Stimulated activated naive B cell treated with anti-CD40 and anti-IgM and Interleukin-4, amounts not matched to agents 10 μg/mL and 1 μg/mL and 100 μg/mL, for 72 hours (primary cell): ENCODE results near the gene DNAAF5.

Experiments
- ATAC-seq, 2 donors: fragments of 150-1000 bp; cut with Tn5 transposase; replicated peaks; 2 replicates each; pipeline ENCODE4 v1.10.0; 2021; ENCODE audit warnings: moderate library complexity in 1 of 2
- DNase-seq: peaks from one replicate; pipeline ENCODE4 v3.0.0; 2021
- H3K27ac Mint-ChIP-seq: one replicate; pipeline ENCODE4 v1.8.0; 2022; ENCODE audit warnings: mild to moderate bottlenecking, mixed read lengths
- H3K27me3 Mint-ChIP-seq, 2 donors: one replicate each; pipeline ENCODE4 v1.8.0; 2022; ENCODE audit warnings: mixed read lengths in 2 of 2
- H3K36me3 Mint-ChIP-seq, 2 donors: one replicate each; pipeline ENCODE4 v1.8.0; 2022; ENCODE audit warnings: mixed read lengths in 2 of 2, mild to moderate bottlenecking in 1 of 2
- H3K4me1 Mint-ChIP-seq, 2 donors: one replicate each; pipeline ENCODE4 v1.8.0; 2022; ENCODE audit warnings: mixed read lengths in 2 of 2, mild to moderate bottlenecking in 1 of 2
- H3K4me3 Mint-ChIP-seq, 2 donors: one replicate each; pipeline ENCODE4 v1.8.0; 2022; ENCODE audit warnings: mild to moderate bottlenecking in 2 of 2, mixed read lengths in 2 of 2, moderate library complexity in 1 of 2
- H3K9me3 Mint-ChIP-seq, 2 donors: one replicate each; pipeline ENCODE4 v1.8.0; 2022; ENCODE audit warnings: mixed read lengths in 2 of 2, mild to moderate bottlenecking in 1 of 2

The DNAAF5 gene

GRCh38 chr7:713488-714230 lies 12.8 kb upstream of the DNAAF5 start:
- ATAC-seq (no peak), DNase-seq (no peak)
- H3K4me1 Mint-ChIP-seq = peaks cover 30 to 45% of the 10 kb centered on the region in 2 donors
- peaks cover 17 to 19% of the 10 kb centered on the region in 2 donors for H3K27me3 Mint-ChIP-seq
- peaks cover 0 to 3% of the 10 kb centered on the region in 2 donors for H3K9me3 Mint-ChIP-seq
- H3K4me3 Mint-ChIP-seq = peak overlapping the region; percentile 69 to 74
- peaks cover 46 to 62% of the 10 kb centered on the region in 2 donors for H3K36me3 Mint-ChIP-seq
- no peak overlapping the region for H3K27ac Mint-ChIP-seq

DNA sequence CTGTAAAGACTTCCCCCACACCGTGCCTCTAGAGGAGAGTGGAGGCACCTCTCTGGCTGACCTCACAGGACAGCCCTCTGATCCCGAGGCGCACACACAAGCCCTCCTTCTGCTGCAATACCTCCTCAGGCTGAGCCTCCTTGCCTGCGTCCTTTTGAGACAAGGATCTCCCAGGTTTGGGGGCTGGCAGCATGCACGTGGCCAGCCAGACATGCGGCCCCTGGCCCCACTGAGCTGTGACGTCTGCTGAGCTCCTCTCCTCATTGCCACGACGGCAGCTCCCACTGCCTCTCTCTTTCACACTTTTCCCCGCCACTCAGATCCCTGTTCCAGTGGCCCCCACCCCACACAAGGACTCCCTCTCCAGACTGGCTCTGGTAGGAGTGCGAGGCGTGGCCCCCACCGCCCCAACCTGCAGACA lies 12.2 kb upstream of the DNAAF5 start:
- ATAC-seq (no peak), DNase-seq (no peak)
- Mint-ChIP-seq H3K27ac (peak overlapping the region; percentile 65), H3K27me3 (peaks cover 17 to 19% of the 10 kb centered on the region in 2 donors), H3K4me3 (peak overlapping the region in 1 of 2 donors; percentile 19), H3K4me1 (peaks cover 30 to 51% of the 10 kb centered on the region in 2 donors), H3K9me3 (peaks cover 0 to 3% of the 10 kb centered on the region in 2 donors), H3K36me3 (peaks cover 46 to 63% of the 10 kb centered on the region in 2 donors)

DNA sequence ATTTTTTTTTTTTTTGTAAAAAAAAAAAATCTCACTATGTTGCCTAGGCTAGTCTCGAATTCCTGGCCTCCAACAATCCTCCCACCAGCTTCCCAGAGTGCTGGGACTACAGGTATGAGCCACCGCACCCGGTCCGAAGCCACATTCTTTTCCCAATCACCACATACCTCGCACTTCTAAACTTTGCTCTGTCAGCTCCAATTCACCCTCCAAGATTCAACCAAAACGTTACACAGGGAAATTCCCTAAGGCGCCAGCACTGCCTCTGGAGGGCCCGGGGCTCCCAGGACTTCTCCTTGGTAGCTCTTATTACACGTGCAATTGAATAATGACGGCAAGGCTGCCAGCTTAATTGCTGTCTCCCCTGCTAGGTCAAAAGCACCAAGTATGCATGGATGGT lies 10.3 kb upstream of the DNAAF5 start:
- H3K4me1 Mint-ChIP-seq = peaks cover 34 to 55% of the 10 kb centered on the region in 2 donors
- peaks cover 0 to 6% of the 10 kb centered on the region in 2 donors for H3K9me3 Mint-ChIP-seq
- H3K27ac Mint-ChIP-seq = no peak overlapping the region
- H3K36me3 Mint-ChIP-seq = peaks cover 39 to 63% of the 10 kb centered on the region in 2 donors
- no peak overlapping the region for H3K4me3 Mint-ChIP-seq
- ATAC-seq (no peak), DNase-seq (no peak)
- peaks cover 17 to 19% of the 10 kb centered on the region in 2 donors for H3K27me3 Mint-ChIP-seq

DNA sequence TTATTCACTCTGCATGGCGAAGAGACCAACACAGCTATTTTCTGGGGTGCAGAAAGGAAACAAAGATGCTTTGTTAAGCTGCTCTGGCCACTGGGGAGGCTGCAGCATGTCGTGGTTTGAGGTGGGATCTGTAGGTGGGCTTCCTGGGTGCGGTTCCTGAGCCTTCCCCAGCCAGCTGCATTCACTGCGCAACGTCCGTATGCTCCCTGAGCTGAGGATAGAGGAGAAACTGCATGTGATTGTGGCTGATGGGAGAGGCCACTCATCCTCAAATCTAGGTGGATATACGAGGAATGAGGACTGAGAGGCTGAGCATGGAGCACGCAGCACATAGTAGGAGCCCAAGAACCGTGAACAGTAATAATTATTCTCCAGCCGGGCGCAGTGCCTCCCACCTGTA lies 9.9 kb upstream of the DNAAF5 start:
- H3K4me1 Mint-ChIP-seq = peaks cover 34 to 52% of the 10 kb centered on the region in 2 donors
- peaks cover 0 to 6% of the 10 kb centered on the region in 2 donors for H3K9me3 Mint-ChIP-seq
- ATAC-seq (no peak), DNase-seq (no peak)
- H3K27me3 Mint-ChIP-seq = peaks cover 17 to 19% of the 10 kb centered on the region in 2 donors
- no peak overlapping the region for H3K4me3 Mint-ChIP-seq
- peak overlapping the region; percentile 37 for H3K27ac Mint-ChIP-seq
- peaks cover 39 to 62% of the 10 kb centered on the region in 2 donors for H3K36me3 Mint-ChIP-seq

DNA sequence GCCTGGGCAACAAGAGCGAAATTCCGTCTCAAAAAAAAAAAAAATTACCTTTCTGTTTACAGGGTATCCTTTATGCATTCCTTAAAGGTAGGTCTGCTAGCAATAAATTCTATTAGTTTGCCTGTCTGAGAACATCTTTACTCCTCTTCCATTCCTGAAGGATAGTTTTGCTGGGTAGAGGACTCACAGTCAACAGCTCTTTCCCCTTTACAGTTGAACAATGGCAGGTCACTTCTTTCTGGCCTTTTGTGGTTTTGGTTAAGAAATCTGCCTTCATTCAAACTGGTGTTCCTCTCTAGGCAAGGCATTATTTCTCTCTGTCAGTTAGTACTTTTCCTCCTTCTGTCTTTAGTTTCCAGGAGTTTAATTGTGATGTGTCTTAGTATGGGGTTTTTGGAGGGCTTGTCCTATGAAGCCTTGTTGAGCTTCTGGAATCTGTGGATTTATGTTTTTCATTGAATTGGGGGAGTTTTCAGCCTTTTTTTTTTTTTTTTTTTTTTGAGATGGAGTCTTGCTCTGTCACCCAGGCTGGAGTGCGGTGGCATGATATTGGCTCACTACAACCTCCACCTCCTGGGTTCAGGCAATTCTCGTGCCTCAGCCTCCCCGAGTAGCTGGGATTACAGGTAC lies 4.8 kb upstream of the DNAAF5 start:
- peaks cover 53 to 67% of the 10 kb centered on the region in 2 donors for H3K36me3 Mint-ChIP-seq
- H3K27me3 Mint-ChIP-seq = no peaks in the 10 kb centered on the region
- peaks cover 30 to 58% of the 10 kb centered on the region in 2 donors for H3K4me1 Mint-ChIP-seq
- DNase-seq (no peak), ATAC-seq (no peak)
- no peak overlapping the region for H3K4me3 Mint-ChIP-seq
- peaks cover 8% of the 10 kb centered on the region in 2 donors for H3K9me3 Mint-ChIP-seq
- no peak overlapping the region for H3K27ac Mint-ChIP-seq

DNA sequence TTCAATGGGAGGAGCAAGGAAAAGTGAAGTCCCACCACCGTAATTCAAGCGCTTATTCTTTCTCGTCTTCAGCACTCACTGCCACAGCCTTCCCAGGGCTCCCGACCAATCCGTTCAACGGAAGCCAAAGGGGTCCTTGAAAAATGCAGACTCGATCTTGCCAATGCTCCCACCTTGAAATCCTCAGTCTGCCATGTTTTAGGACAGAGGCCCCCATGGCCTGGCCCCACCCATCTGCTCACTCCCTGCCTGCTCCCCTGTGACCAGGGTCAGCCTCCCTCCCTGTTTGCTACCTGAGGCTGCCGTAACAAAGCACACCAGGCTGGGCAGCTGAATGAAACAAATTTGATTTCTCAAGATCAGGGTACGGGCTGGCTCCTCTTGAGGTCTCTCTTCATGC lies 3.0 kb upstream of the DNAAF5 start:
- Mint-ChIP-seq H3K9me3 (peaks cover 6 to 8% of the 10 kb centered on the region in 2 donors), H3K4me3 (no peak overlapping the region), H3K4me1 (peaks cover 32 to 51% of the 10 kb centered on the region in 2 donors), H3K27ac (no peak overlapping the region), H3K36me3 (peaks cover 46 to 64% of the 10 kb centered on the region in 2 donors), H3K27me3 (no peaks in the 10 kb centered on the region)
- ATAC-seq (no peak), DNase-seq (no peak)

DNA sequence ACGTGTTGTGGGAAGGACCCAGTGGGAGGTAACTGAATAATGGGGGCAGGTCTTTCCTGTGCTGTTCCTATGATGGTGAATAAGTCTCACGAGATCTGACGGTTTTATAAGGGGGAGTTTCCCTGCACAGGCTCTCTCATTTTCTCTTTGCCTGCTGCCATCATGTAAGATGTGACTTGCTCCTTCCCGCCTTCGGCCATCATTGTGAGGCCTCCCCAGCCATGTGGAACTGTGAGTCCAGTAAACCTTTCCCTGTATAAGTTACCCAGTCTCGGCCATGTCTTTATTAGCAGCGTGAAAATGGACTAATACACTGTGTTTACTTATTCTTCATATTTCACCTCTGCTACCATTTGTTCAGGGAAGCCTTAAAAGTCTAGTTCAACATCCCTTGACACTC lies 2.2 kb upstream of the DNAAF5 start:
- H3K36me3 Mint-ChIP-seq = peaks cover 45 to 61% of the 10 kb centered on the region in 2 donors
- no peak overlapping the region for H3K4me3 Mint-ChIP-seq

DNA sequence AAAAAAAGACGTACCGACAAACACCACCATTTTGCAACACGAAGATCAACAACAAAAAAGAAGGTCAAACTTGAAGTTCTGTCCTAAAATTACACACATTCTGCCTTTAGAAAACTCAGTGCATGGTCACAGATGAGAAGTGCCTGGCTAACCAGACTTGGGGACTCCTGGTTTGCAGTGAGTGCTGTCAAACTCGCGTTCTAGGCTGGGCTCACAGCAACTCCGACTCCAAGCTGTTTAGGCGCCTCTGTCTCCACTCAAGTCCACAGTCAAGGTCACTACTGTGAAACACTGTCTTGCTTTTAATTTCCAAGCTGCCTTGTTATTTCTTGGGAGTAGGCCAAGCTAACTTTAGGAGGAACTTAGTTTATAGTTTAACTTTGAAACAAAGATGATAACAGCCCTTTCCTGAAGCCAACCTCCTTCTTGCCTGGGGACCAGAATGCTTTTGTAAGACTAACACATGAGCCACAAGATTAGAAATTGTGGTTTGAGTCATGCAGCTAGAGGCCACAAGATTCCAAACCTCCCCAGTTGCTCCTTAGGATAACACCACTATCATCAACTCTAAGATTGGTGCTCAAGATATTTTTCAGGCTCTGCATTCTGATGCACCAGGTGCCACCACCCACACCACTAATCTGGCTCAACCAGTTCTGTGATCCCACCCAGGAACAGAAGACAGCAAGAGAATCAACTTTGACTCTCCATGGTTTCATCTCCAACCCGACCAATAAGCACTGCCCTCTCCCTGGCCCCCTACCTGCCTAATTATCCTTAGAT lies 1.1 kb upstream of the DNAAF5 start:
- Mint-ChIP-seq H3K4me3 (peak overlapping the region; percentile 85 to 86), H3K27ac (peak overlapping the region; percentile 86), H3K27me3 (no peaks in the 10 kb centered on the region), H3K9me3 (peaks cover 5 to 8% of the 10 kb centered on the region in 2 donors), H3K4me1 (peaks cover 29 to 50% of the 10 kb centered on the region in 2 donors), H3K36me3 (peaks cover 50 to 62% of the 10 kb centered on the region in 2 donors)
- no peak for ATAC-seq
- no peak for DNase-seq

More for the DNA sequence above, 2.2 kb upstream of the DNAAF5 start:
- ATAC-seq (no peak), DNase-seq (no peak)
- H3K27ac Mint-ChIP-seq = no peak overlapping the region
- H3K9me3 Mint-ChIP-seq = peaks cover 5 to 8% of the 10 kb centered on the region in 2 donors
- no peaks in the 10 kb centered on the region for H3K27me3 Mint-ChIP-seq
- H3K4me1 Mint-ChIP-seq = peaks cover 33 to 50% of the 10 kb centered on the region in 2 donors

GRCh38 chr7:726854-727103 lies 280 bp downstream of the DNAAF5 start:
- ATAC-seq = peak in 1 of 2 donors; percentile 34
- H3K36me3 Mint-ChIP-seq = peaks cover 40 to 55% of the 10 kb centered on the region in 2 donors
- peaks cover 2 to 8% of the 10 kb centered on the region in 2 donors for H3K9me3 Mint-ChIP-seq
- peak overlapping the region in 1 of 2 donors; percentile 86 for H3K4me3 Mint-ChIP-seq
- peaks cover 30 to 50% of the 10 kb centered on the region in 2 donors for H3K4me1 Mint-ChIP-seq
- no peak for DNase-seq
- no peak overlapping the region for H3K27ac Mint-ChIP-seq
- no peaks in the 10 kb centered on the region for H3K27me3 Mint-ChIP-seq

GRCh38 chr7:727104-727805 lies 756 bp downstream of the DNAAF5 start, which contains the start of gene PRKAR1B:
TSS of gene PRKAR1B (minus strand) at chr7:727281. CDS start at chr7:711505, 15,776 bp downstream.
- Mint-ChIP-seq H3K36me3 (peaks cover 38 to 54% of the 10 kb centered on the region in 2 donors), H3K27me3 (no peaks in the 10 kb centered on the region), H3K27ac (peak within 1 kb of the TSS; percentile 96), H3K9me3 (peaks cover 2 to 8% of the 10 kb centered on the region in 2 donors), H3K4me1 (peaks cover 30 to 50% of the 10 kb centered on the region in 2 donors), H3K4me3 (peak within 1 kb of the TSS; percentile 86 to 96)
- DNase-seq (peak; percentile 12), ATAC-seq (peak; percentile 72 to 74)

- DNase-seq (no peak), ATAC-seq (no peak)
- H3K9me3 Mint-ChIP-seq = peaks cover 0 to 8% of the 10 kb centered on the region in 2 donors
- peaks cover 33 to 49% of the 10 kb centered on the region in 2 donors for H3K36me3 Mint-ChIP-seq
- peak overlapping the region; percentile 81 to 96 for H3K4me3 Mint-ChIP-seq
- peaks cover 32 to 48% of the 10 kb centered on the region in 2 donors for H3K4me1 Mint-ChIP-seq
- no peaks in the 10 kb centered on the region for H3K27me3 Mint-ChIP-seq
- H3K27ac Mint-ChIP-seq = peak overlapping the region; percentile 31
Observed at GRCh38 chr7:727806-728460, 1.4 kb downstream of the DNAAF5 start.

DNA sequence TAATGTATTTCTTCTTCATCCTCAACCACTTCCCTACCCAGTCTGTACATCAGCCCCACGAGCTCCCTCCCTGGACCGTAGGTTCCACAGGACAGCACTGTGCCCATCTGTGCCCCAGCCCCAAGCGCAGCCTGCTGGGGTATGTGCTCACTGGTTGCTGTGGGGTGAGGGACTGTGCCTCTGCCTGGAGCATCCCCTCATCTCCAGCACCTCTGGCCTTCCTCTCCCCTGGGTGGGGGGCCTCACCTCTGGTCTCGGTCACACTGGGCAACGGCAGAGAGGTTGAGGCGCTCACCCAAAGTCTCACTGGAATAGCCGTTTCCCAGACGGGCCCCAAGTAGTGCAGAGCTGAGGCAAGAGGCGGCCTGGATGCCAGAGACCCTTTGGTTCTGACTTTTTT lies 2.1 kb downstream of the DNAAF5 start:
- no peak for ATAC-seq
- no peak for DNase-seq
- Mint-ChIP-seq H3K4me3 (peak overlapping the region; percentile 81 to 96), H3K27me3 (no peaks in the 10 kb centered on the region), H3K36me3 (peaks cover 28 to 42% of the 10 kb centered on the region in 2 donors), H3K27ac (no peak overlapping the region), H3K9me3 (peaks cover 0 to 7% of the 10 kb centered on the region in 2 donors), H3K4me1 (peaks cover 32 to 41% of the 10 kb centered on the region in 2 donors)
